ENCODE measurements around the gene RNF157.

- TF ChIP-seq CTCF (IDR thresholded peaks at IDR 0.05; ENCODE audit: low read length): no peak
- TF ChIP-seq EZH2 (optimal IDR thresholded peaks at IDR 0.05; ENCODE audit: low read depth, low read length): no peak
- TF ChIP-seq EZH2phosphoT487 (IDR thresholded peaks at IDR 0.05; ENCODE audit: low read length): no peak
Measured at GRCh38 chr17:76253841-76254240, 13.5 kb upstream of the RNF157 start.

All from MM.1S (cell line).